Esophagus squamous epithelium (tissue), 5 donors: Measurements from ENCODE around the gene CNTROB. TPM values are rescaled to one million over a fixed set of nuclear protein-coding genes. Genes with fewer than 3 reads are reported as not detected.
"Not testable (repeated sequence)": the region's sequence is repeated elsewhere in the genome, so short reads cannot be mapped to it uniquely, and the experiment has no call there.

Source experiments
- DNase-seq: peaks from one replicate; lab custom pipeline; 2025; lab: John Stamatoyannopoulos, UW
- H3K27ac ChIP-seq, 4 donors: fragments of 200-600 bp; sonication (generic); one replicate each; pipeline ENCODE4 v1.5.1; 2016 to 2019; ENCODE audit warnings: mild to moderate bottlenecking in 1 of 4
- H3K27me3 ChIP-seq, 4 donors: fragments of 200-600 bp; sonication (generic); 1 replicate in 3 of 4; 2 replicates in 1 of 4; pipeline versions ENCODE4 v1.5.1 to v1.6.0; 2017 to 2021; ENCODE audit warnings: antibody characterized with exemption in 1 of 4
- H3K36me3 ChIP-seq, 3 donors: fragments of 200-600 bp; sonication (generic); one replicate each; pipeline ENCODE4 v1.5.1; 2016 to 2019
- H3K4me1 ChIP-seq, 3 donors: fragments of 200-600 bp; sonication (generic); one replicate each; pipeline ENCODE4 v1.5.1; 2017 to 2019
- H3K4me3 ChIP-seq, 4 donors: fragments of 200-600 bp; sonication (generic); 1 replicate in 3 of 4; 2 replicates in 1 of 4; pipeline ENCODE4 v1.5.1; 2016 to 2019; ENCODE audit warnings: mild to moderate bottlenecking in 2 of 4, moderate library complexity in 1 of 4
- H3K9me3 ChIP-seq, 3 donors: fragments of 200-600 bp; sonication (generic); one replicate each; pipeline ENCODE4 v1.5.1; 2016 to 2019
- CTCF ChIP-seq, 6 experiments: fragments of 450-650 bp in 4 of 6; fragments of 200-600 bp in 2 of 6; sonication (generic) in 2 of 6; IDR thresholded peaks; one replicate each; pipeline ENCODE4 v1.5.1; 2016 to 2019; ENCODE audit warnings: antibody characterized with exemption in 6 of 6, mild to moderate bottlenecking in 4 of 6, moderate library complexity in 4 of 6
- POLR2A ChIP-seq, 4 donors: fragments of 450-650 bp; IDR thresholded peaks; one replicate each; pipeline ENCODE4 v1.6.1; 2017; ENCODE audit warnings: antibody characterized with exemption in 4 of 4, mild to moderate bottlenecking in 4 of 4, moderate library complexity in 3 of 4
- WGBS, 2 donors: methylation state at CpG; one replicate each; pipeline ENCODE4 v1.1.5; 2018; 5-methylcytosine and 5-hydroxymethylcytosine counted together
- intact Hi-C: fragments of 100-400 bp; cut with DNase I; formaldehyde crosslinking; loops from one replicate; pipeline ENCODE4 v1.15.0; 2022
- total RNA-seq, 4 donors: library from RNA; depleted of rRNA; stranded (reverse); fragments of >200 nt; gene quantifications; one replicate each; pipeline ENCODE4 v1.1.0, GENCODE V29; 2016
- donor health status: DM: yes; HTN: yes; CAD: no.

Gene CNTROB
- total RNA-seq, 4 donors from 2014 or later = 12.4 to 21.4 (median 13.5) TPM

DNA sequence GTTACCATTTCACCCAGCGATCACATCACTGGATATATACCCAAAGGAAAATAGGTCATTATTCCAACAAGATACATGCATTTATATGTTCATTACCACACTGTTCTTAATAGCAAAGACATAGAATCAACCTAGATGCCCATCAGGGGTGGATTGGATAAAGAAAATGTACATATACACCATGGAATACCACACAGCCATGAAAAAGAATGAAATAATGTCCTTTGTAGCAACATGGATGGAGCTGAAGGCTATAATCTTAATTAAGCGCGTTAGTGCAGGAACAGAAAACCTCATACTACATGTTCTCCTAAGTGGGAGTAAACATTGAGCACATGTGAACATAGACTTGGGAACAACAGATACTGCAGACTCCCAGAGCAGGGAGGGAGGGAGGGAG is 18.6 kb downstream of the CNTROB start:
- Histone ChIP-seq H3K4me3 (no peak overlapping the region), H3K4me1 (no peaks in the 10 kb centered on the region), H3K27ac (no peak overlapping the region), H3K9me3 (no peaks in the 10 kb centered on the region), H3K36me3 (peaks cover 0 to 43% (median 9%) of the 10 kb centered on the region in 3 donors), H3K27me3 (no peaks in the 10 kb centered on the region)
- 77 to 85% methylated on average over 3 of the region's 3 CpGs for WGBS, 2 donors
- TF ChIP-seq POLR2A (IDR thresholded peaks at IDR 0.05) = no peak
- TF ChIP-seq CTCF (IDR thresholded peaks at IDR 0.05) = no peak
- DNase-seq = no peak
- intact Hi-C loops = no loop called here

GRCh38 chr17:7951143-7951792 is 19.3 kb downstream of the CNTROB start:
- intact Hi-C loops = no loop called here
- Histone ChIP-seq H3K9me3 (no peaks in the 10 kb centered on the region), H3K4me3 (no peak overlapping the region), H3K4me1 (no peaks in the 10 kb centered on the region), H3K36me3 (peaks cover 0 to 36% (median 3%) of the 10 kb centered on the region in 3 donors), H3K27me3 (no peaks in the 10 kb centered on the region), H3K27ac (no peak overlapping the region)
- WGBS, 2 donors = 71 to 73% methylated on average over 5 of the region's 5 CpGs
- TF ChIP-seq CTCF (IDR thresholded peaks at IDR 0.05) (no peak), POLR2A (IDR thresholded peaks at IDR 0.05) (no peak)
- DNase-seq = no peak

GRCh38 chr17:7953266-7953665 is 21.3 kb downstream of the CNTROB start:
- H3K4me1 ChIP-seq, H3K4me3 ChIP-seq, intact Hi-C loops, H3K9me3 ChIP-seq, H3K27me3 ChIP-seq, H3K27ac ChIP-seq, DNase-seq: not testable (repeated sequence)
- 88 to 93% methylated on average over 2 to 11 of the region's 13 CpGs for WGBS, 2 donors
- H3K36me3 ChIP-seq = peaks cover 0 to 17% (median 0%) of the 10 kb centered on the region in 3 donors

- no peaks in the 10 kb centered on the region for H3K4me1 ChIP-seq
- intact Hi-C loops = no loop called here
- H3K27ac ChIP-seq = no peak overlapping the region
- H3K27me3 ChIP-seq = peaks cover 0 to 18% (median 0%) of the 10 kb centered on the region in 4 donors
- 66 to 69% methylated on average over 13 of the region's 13 CpGs for WGBS, 2 donors
- H3K36me3 ChIP-seq = no peaks in the 10 kb centered on the region
- no peak overlapping the region for H3K4me3 ChIP-seq
- no peaks in the 10 kb centered on the region for H3K9me3 ChIP-seq
- DNase-seq = no peak
- TF ChIP-seq POLR2A (IDR thresholded peaks at IDR 0.05) (no peak), CTCF (IDR thresholded peaks at IDR 0.05) (no peak)
Measured at GRCh38 chr17:7955414-7956227, 23.6 kb downstream of the CNTROB start.

DNA sequence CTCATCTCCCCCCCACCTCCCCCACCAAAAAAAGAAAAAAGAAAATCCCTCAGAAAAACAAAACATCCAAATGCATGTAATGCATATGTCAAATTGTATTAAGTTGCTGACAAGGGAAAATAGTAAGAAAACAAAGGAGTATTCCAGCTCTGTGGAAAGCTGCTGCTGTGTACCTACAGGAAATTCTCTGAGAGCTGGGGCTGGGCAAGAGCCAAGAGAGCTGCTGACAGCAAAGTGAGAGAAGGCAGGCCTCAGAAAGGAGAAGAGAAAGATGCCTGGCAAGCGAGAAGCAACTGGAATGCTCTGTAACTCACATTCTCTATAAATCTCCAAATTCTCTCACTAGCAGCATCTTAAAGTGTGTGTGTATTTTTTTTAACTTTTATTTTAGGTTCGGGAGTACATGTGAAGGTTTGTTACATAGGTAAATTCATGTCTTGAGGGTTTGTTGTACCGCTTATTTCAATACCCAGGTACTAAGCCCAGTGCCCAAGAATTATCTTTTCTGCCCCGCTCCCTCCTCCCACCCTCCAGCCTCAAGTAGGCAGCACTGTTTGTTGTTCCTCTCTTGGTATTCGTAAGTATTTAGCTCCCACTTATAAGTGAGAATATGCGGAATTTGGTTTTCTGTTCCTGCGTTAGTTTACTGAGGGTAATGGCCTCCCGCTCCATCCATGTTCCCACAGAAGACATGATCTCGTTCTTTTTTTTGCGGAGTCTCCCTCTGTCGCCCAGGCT is 24.4 kb downstream of the CNTROB start:
- no peak for DNase-seq
- H3K27me3 ChIP-seq = peaks cover 0 to 26% (median 0%) of the 10 kb centered on the region in 4 donors
- intact Hi-C loops = no loop called here
- no peaks in the 10 kb centered on the region for H3K9me3 ChIP-seq
- H3K36me3 ChIP-seq = no peaks in the 10 kb centered on the region
- no peak overlapping the region for H3K4me3 ChIP-seq
- H3K4me1 ChIP-seq = no peaks in the 10 kb centered on the region
- 78 to 83% methylated on average over 11 of the region's 11 CpGs for WGBS, 2 donors
- H3K27ac ChIP-seq = no peak overlapping the region
- TF ChIP-seq CTCF (IDR thresholded peaks at IDR 0.05) = no peak
- TF ChIP-seq POLR2A (IDR thresholded peaks at IDR 0.05) = no peak
